ENCODE results near the gene MTRR. TPM values are rescaled to one million over a fixed set of nuclear protein-coding genes. Genes with fewer than 3 reads are reported as not detected.

Gene MTRR
- total and polyA plus RNA-seq, 9 of the 15 experiments (the other 6 are each of a cell fraction or from before 2014, with no cell fraction given), result 39.3 to 84.6 (median 66.2) TPM

- no TSS peak for BruUV-seq (replicated peaks)
- ChIA-PET CTCF (ENCODE audit: low intra/inter-chr PET ratio) (no interaction called here), POLR2A (no interaction called here)
- in situ Hi-C loops (cut with MboI) (no loop called here), intact Hi-C loops (cut with micrococcal nuclease) (no loop called here)
- TF ChIP-seq CGGBP1 (CRISPR knock-in tag; IDR thresholded peaks at IDR 0.05) (no peak), ZBTB11 (CRISPR knock-in tag; IDR thresholded peaks at IDR 0.05) (no peak), C11orf30 (IDR thresholded peaks at IDR 0.05; ENCODE audit: low read depth) (no peak), ZBTB43 (CRISPR knock-in tag; IDR thresholded peaks at IDR 0.05) (no peak), SMAD2 (IDR thresholded peaks at IDR 0.05; ENCODE audit: low read depth, low read length) (no peak), NFXL1 (CRISPR knock-in tag; IDR thresholded peaks at IDR 0.05) (no peak), ZNF23 (CRISPR knock-in tag; IDR thresholded peaks at IDR 0.05) (no peak), LCOR (CRISPR knock-in tag; IDR thresholded peaks at IDR 0.05) (no peak), MAX (CRISPR knock-in tag; IDR thresholded peaks at IDR 0.05) (no peak), GABPB2 (CRISPR knock-in tag; conservative IDR thresholded peaks at IDR 0.05) (no peak), PHF20 (IDR thresholded peaks at IDR 0.05; ENCODE audit: partially characterized antibody) (no peak), ZNF785 (CRISPR knock-in tag; IDR thresholded peaks at IDR 0.05) (no peak)
- H3K36me3 ChIP-seq (ENCODE audit: control insufficient read depth, insufficient read depth, low read length), result no peaks in the 10 kb centered on the region
- no peak overlapping the region for H3K9ac ChIP-seq (ENCODE audit: insufficient read depth in 1 of 2, low read depth in 2 of 2, low read length in 2 of 2)
- no peaks in the 10 kb centered on the region for H4K20me1 ChIP-seq (replicated peaks; ENCODE audit: control insufficient read depth, insufficient read depth, low read length)
- H3K4me3 ChIP-seq, result no peak overlapping the region
- ATAC-seq (no peak), DNase-seq (ENCODE audit: extremely low read depth in 1 of 4, low spot score in 3 of 4) (no peak), FAIRE-seq (no peak)
- no peaks in the 10 kb centered on the region for H3K79me2 ChIP-seq (ENCODE audit: control insufficient read depth, insufficient read depth, low read length)
- no peak overlapping the region for H2AFZ ChIP-seq (ENCODE audit: low read depth, low read length)
- H3K4me2 ChIP-seq (ENCODE audit: insufficient read depth, low read length), result no peak overlapping the region
- H3K4me1 ChIP-seq (replicated peaks in 1 of 2; ENCODE audit: control insufficient read depth in 2 of 2, insufficient read depth in 2 of 2, low read length in 2 of 2), result no peaks in the 10 kb centered on the region
- no peaks in the 10 kb centered on the region for H3K9me1 ChIP-seq (ENCODE audit: control insufficient read depth, insufficient read depth, low read length)
- 0% methylated on average over 3 of the region's 3 CpGs for WGBS (ENCODE audit: insufficient coverage, low coverage, missing lambda C conversion rate)
- H3K27me3 ChIP-seq (ENCODE audit: control insufficient read depth in 2 of 2, insufficient read depth in 2 of 2, low read length in 2 of 2), result no peaks in the 10 kb centered on the region
- H3K27ac ChIP-seq (ENCODE audit: extremely low read depth, low read depth, low read length), result no peak overlapping the region
- H3K9me3 ChIP-seq (replicated peaks; ENCODE audit: control insufficient read depth, insufficient read depth, low read depth, low read length), result no peaks in the 10 kb centered on the region
Observed at GRCh38 chr5:7941692-7942091, 72.7 kb downstream of the MTRR start.

All from K562 (cell line).